GOT3 (cell line): ENCODE measurements around the gene PCSK4.
A peak's percentile ranks its signal among the peaks of the same experiment; 100 is the strongest.
"Not testable (repeated sequence)": the region's sequence is repeated elsewhere in the genome, so short reads cannot be mapped to it uniquely, and the experiment has no call there.

Experiments
- DNase-seq: peaks from one replicate; lab custom pipeline; 2025; ENCODE audit warnings: mixed read lengths; lab: John Stamatoyannopoulos, UW

PCSK4 gene

DNA sequence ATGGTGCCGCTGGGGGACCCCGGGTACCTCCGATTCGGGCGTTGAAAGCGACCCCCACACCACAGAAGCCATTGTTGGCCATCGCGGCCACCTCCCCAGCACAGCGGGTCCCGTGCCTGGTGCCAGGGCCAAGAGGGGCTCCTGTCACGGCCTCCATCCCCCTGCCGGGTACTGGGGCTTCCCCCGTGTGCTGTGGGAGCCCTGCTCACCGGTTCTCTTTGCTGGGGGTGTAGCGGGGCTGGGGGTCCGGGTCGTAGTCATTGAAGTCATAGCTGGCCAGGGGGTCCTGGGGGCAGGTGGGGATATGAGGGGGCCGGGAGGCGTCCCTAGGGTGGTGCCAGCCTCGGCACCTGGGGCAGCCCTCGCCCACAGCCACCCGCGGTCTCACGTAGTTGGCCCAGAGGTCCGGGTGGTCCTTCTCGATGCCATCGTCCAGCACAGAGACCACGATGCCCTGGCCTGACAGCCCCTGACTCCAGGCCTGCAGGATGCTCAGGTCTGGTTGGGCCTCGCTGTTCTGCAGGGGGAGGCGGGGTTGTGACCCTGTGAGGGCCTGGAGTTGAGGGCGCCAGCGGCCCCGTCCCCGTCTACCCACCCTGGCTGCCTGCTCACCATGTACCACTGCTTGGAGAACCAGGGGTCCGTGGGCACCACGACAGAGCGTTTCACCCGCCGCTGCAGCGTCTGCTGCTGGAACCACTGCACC is 2.4 kb downstream of the PCSK4 start:
- no peak for DNase-seq

- no peak for DNase-seq
These were observed 3.2 kb downstream of the PCSK4 start for GRCh38 chr19:1486720-1487575.

- DNase-seq, result no peak
These were observed 6.1 kb downstream of the PCSK4 start for GRCh38 chr19:1483979-1484428.

GRCh38 chr19:1483131-1483978 is 6.8 kb downstream of the PCSK4 start:
- DNase-seq, result no peak

DNA sequence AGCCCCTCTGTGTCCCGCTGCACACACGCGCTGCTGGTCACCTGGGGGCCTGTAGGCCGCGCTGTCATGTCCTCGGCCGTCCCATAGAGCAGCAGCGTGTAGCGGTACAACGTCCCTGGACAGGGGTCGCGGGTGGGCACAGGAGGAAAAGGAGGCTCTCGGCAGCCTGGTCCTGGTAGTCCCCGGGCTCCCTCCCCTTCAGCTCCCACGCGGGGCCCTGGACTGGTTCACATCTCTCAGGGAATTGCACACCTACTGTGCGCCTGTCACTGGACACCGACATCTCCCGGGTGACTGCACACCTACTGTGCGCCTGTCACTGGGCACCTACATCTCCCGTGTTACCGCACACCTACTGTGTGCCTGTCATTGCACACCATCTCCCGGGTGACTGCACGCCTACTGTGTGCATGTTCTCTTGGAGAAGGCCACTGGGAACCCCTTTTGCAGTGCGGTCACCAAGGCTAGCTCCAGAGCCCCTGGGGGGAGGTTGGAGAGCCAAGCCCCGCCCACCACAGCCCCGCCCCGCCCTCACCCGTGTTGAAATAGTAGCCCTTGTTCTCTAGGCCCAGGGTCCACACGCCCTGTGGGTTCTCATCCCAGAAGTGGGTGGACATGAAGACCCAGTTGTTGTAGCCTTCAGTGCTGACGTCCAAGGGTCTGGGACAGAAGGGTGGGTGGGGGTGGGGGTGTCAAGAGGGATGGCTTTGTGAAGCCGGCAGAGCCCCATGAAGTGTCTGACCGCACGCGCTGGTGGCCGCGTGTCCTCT is 7.6 kb downstream of the PCSK4 start:
- DNase-seq, result no peak

DNA sequence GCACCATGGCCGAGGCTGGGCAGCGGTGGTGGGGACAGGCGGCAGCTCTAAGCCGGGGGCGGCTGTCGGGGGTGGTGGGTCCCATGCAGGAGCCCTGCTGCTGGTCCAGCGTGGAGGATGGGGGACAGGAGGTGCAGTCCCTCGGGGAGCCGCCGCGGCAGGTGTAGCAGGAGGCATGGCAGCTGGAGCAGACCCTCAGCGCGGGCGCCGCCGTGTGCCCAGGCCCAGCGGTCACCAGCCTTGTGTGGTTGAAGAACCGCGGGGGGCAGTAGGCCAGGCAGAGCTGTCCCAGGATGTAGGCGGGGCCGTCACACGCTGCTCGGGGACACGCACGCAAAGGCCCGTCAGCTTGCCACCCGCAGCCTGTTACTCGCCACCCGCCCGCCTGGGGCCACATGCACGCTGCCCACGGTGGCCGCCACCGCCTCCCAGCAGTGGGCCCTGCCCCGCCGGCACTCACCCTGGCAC is 8.2 kb downstream of the PCSK4 start:
- DNase-seq, result no peak

DNA sequence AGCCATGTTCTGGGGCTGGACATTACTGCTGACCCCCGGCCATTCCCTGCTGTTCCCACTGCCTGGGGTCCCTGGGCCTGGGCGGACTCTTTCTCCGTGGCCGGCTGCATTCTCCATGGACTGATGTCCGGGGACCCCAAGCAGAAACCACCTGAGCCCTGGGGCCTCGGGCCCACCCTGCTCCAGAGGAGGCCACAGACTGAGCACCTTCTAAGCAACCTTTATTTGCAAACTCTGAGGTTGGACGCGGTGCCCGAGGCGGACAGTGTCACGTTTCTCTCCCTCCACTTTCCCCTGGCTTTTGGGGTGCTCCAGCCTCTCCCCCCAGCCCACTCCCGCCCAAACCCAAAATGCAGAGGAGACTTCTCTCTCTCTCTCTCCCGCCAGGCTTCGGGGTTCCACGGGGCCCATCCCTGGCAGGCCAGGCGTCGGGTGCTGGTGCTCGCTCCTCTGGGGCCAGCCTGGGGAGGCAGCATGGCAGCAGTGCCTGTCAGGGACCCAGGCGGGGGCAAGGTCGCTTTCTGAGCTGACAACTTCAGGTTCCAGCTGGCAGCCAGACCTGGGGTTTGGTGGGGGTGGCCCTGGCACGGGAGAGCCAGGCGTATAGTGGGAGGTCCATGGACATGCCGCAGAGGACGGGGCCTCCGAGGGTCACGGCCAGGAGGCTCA is 8.8 kb downstream of the PCSK4 start:
- DNase-seq, result no peak

DNA sequence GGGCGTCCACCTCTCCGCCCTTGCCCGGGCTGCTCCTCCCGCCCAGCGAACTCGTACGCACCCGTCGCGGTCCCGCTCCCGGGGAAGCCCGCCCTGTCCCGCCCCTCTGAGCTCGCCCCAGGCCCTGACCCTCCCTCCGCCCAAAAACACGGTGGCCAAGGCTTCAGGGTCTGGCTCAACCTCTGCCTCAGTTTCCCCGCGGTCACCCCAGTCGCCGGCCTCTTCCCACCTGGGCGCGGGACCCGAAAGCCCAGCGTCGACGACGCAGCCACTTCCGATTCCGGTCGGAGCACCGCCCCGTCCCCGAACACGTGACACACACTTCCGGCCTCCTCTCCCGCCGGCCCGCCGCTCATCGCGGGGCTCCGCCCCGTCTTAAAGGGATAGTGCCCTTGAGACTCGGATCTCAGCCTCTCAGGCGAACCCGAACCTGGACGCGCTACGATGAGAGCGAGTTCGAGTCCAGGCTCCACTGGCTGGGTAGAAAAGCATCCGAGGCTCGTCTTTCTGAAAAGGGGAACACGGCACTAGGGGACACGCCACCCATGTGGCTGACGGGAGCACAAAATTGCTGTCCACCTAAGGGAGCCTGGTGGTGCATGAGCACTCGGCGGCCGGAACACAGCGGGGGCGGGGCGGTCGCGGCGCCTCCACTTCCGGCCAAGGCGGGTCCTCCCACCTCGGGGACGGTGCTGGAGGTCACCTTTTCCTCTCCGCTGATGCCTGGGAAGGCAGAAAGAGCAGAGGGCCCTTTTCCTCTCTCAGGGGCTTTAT is 11.0 kb downstream of the PCSK4 start, which contains the start of gene C19orf25:
Gene C19orf25 (minus strand): TSS at position 282 of the 774 bp plus-strand sequence. CDS start 312 bp downstream, outside the sequence.
- DNase-seq, result peak; percentile 54

- DNase-seq, result not testable (repeated sequence)
These were observed 13.1 kb downstream of the PCSK4 start for GRCh38 chr19:1477056-1477455.

GRCh38 chr19:1475751-1476437 is 14.3 kb downstream of the PCSK4 start:
- no peak for DNase-seq

DNA sequence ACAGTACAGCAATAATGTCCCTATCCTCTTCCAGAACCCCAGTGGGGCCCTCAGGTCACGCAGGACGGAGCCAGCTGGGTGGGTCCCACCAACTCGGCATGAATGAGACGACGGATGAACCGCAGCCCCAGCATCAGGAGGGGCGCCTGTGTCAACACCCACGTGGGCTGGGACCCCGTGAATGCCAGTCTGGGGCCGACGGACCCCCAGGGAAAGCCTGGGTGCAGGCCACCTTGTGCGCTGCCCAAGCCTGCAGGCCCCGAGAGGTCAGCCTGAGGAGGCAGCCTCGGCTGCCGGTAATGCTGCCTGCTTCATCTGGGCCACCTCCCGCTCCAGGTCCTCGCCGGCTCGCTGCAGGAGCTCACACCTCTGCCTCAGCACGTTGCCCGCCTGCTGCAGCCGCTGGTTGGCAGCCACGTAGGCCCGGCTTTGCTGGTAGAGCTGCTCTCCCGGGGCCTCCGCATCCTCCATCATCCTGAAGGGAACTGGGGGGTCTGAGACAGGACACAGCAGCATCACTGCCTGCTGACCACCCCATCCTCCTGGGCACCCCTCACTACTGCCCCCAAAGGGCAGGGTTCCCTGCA is 15.3 kb downstream of the PCSK4 start:
- DNase-seq, result no peak

DNA sequence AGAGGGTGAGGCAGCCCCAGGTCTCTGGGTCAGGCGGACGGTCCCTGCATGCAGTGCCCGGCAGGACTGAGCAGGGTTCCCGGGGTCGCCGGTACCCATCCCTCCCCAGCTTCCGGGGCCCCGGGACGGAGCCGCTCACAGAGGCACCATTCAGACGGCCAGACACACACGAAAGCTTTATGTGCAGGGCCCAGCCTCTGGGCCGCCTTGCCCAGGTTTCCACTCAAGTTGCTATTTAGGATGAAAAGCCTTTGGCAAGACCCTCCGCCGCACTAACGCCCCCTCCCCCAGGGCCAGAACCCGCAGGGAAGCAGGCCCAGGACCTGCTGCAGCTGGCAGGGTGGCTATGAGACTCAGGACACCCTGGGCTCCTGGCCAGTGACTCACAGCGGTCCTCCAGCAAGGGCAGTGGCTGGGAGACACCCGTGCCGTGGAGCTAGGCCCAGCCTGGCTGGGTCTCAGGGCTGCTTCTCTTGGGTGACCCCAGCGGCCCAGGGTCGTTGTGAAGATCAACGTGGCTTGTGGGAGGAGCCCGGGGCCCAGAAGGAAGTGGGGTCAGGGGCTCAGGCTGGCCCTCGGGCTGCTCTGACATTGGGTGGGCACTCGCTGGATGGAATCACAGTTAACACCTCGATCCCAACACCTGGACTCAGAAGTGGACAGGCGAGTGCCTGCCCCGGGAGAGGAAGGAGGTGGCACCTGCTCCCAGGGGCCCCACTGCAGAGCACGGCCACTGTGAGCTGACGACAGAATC is 16.0 kb downstream of the PCSK4 start:
- DNase-seq, result no peak

DNA sequence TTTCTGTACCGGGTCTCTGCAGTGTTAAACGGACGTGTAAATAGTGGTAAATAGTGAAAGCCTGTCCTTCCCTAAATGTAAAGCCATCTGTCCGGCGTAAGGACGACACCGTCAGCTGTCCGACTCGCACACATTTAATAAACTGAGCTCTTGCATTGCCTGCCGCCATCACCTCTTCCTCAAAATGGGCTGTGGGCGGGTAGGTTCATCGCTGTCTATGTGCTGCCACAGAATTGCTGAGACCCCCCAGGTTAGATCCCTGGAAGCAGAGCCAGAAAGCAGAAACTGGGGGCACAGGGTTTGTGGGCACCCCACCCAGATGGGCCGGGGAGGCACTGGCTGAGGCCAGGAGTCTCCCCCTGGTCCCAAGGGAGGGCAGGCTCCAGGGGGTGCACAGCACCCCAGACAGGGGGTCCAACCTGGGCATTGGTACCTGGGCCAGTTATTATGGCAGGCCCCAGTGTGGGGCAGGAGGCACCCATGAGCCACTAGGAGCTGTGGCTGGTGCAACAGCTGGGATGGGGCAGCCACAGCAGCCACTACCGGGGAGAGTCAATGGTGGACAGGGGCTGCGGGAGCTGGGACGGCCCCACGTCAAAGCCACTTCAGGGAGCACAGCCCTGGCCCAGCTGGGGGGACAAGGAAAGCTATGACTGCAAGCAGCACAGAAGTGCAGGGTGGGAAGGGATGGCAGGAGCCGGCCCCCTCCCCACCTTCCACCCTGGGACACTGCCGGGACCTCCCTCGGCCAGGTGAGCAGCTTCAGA is 16.9 kb downstream of the PCSK4 start:
- no peak for DNase-seq

GRCh38 chr19:1472231-1473084 is 17.7 kb downstream of the PCSK4 start:
- DNase-seq, result no peak

DNA sequence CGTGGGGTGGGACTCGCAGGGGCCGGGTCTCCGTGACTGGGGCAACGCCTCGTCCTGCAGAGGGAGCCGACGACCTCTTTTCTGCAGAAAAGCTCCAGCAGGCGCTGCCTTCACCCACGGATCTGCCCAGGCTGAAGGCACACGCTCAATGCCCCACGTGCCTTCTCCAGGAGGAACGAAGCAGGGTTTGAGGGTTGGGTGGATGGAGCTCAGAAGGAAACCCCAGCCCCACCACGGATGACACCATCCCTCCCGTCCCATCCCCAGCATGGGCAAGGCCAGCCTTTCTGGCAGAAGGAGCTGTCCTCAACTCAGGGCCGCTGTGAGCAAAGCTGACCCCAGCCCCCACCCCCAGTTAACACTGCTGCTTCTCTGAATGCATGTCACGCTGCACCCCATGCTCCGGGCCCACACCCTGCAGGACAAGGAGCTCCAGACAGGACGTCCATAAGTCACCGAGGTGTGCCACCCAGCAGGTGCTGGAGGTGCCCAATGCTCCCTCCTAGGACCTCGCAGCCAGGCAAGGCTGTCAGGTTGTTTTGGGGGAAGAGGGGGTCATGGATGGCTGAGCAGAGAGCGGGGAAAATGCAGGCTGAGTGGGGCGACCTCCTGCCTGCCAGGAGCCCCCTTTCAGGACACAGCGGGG is 18.5 kb downstream of the PCSK4 start:
- DNase-seq, result no peak

DNA sequence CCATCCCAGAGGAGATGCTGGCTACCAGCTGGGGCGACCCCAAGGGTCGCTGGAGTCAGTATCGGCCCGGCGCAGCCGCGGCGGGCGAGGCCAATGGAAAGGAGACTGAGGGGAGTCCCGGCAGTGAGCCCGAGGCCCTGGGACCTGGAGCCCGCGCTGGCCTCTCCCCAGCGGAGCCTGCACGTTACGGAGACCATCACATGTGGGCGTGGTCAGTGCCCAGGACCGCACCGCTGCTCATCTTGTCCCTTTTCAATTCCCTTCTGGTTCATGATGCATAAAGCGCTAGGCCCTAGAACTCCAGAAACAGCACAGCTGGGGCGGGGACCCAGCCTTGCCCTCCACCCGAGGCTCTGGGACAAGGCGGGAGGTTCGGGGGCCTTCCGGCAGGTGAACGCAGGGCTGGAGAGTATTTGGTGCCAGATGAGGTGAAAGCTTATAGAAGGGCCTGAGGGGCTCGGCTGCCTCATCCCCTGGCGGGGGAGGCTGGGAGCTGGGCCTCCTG is 19.1 kb downstream of the PCSK4 start:
- no peak for DNase-seq
